GM18868 (cell line): ENCODE data around the gene MTG1.
"Not testable (repeated sequence)": the region's sequence is repeated elsewhere in the genome, so short reads cannot be mapped to it uniquely, and the experiment has no call there.

Experiments used
- ATAC-seq: cut with Tn5 transposase; IDR thresholded peaks from one replicate; pipeline ENCODE4 v1.9.1; 2021; ENCODE audit warnings: mild to moderate bottlenecking, moderate library complexity; ENCODE audit not compliant: unreplicated experiment

Gene MTG1

DNA sequence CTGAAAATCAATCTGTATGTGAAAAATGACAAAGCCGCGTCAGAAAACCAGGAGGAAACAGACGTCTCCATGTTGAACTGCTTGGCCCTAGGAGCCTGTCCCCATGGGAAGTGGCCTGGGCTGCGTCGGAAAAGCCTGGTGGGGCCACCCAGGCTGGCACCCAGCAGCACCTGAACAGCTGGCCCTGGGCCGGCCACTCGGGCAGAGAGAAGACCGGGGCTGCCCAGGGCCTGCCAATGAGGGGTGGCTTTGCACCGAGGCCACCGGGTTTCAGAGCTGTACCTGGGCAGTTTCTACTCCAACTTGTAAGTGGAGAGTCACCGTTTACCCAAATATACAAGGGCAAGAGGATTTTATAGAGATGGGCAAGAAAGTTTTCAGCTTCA lies 35.0 kb upstream of the MTG1 start:
- ATAC-seq: no peak

DNA sequence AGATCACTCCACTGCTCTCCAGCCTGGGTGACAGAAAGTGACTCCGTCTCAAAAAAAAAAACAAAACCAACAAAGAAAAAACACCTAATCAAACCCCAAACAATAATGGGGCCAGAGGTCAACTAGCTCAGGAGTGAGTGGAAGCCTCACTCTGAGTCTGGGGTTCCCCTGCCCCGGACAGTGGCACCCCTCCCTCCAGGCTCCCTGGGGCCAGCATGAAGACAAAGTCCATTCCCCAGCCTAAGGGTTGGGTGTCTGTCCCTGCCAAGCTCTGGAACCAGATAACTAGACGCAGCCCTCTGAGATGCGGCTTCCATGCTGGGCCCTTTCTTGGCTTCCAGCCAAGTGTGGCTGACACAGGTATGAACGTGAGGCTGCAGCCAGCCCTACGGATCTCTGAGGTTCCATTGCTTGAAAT lies 34.4 kb upstream of the MTG1 start:
- no peak for ATAC-seq

DNA sequence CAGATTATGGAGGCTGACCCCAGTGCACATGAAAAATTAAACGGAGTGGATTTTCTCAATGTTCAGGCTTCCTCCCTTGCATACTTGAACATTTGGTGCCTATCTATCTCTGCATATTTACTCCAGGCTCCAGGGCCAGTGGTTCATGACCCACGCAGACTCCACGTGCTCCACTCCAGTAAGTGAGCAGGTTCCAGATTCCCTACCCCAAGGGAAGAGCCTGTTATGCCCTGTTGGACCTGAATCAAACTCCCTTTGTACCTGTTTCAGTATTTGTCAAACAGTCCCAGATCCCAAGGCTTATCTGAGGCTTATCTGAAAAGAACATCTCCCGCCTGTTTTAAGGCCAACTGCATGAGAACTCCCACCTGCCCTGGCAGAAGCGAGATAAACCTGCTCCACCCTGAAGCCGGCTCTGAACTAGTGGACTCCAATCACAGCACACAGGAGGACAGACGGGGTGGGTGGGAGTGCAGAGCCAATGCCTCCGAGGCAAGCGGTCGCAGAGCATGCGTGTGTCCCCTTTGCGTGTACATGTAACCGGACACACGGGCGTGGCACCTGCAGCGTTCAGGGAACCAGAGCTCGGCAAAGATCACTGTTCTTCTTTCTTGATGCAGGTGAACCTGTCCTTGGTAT lies 33.9 kb upstream of the MTG1 start:
- ATAC-seq: no peak

DNA sequence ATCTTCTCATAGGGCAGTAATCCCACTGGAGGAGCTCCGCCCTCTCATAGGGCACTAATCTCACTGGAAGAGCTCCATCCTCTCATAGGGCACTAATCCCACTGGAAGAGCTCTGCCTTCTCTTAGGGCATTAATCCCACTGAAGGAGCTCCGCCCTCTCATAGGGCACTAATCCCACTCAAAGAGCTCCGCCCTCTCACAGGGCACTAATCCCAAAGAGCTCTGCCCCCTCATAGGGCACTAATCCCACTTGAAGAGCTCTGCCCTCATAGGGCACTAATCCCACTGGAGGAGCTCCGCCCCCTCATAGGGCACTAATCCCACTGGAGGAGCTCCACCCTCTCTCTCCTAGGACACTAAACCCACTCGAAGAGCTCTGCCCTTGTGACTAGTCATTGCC lies 32.7 kb upstream of the MTG1 start:
- no peak for ATAC-seq

DNA sequence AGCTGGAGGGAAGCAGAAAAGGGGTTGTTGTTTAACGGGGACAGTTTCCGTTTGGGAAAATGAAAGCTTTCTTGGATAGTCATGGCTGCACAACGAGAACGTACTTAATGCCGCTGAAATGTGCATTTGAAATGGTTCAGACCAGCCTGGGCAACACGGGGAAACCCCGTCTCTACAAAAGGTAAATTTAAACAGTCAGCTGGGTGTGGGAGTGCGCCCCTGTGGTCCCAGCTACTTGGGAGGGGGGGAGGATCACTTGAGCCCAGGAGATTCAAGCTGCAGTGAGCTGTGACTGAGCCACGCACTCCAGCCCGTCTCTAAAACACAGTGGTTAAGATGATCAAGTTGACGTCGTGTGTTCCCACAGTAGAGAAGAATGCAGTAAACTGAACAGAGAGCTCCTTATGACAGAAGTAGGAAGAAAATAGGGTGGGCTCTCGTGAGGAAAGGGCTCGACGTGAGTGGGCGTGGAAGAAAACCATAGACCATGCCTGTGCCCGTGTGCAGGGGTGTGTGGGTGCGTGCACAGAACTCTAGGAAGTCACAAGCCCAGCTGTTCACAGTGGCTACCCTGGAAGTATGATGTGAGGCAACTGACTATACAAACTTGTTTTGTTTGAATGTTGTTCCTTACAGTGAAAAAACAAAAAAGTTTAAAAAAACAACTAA lies 32.0 kb upstream of the MTG1 start:
- peak; percentile 33 for ATAC-seq

DNA sequence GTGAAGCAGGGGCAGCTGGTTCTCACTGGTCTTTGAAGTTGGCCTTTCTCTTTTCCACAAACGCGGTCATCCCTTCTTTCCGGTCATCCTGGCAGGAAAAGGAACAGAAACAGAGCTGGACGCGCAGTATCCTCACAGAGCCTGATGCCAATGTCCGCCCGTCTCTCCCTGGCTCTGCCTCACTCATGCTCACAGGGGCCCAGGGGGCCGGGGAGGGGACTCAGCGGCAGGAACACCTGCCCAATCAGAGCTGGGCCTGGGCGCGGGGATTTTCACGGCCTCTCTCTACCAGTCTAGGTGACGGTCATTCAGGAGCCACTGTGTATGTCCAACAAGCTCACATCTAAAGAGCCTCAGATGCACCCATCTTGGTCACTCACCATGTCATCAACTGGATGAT lies 31.1 kb upstream of the MTG1 start:
- no peak for ATAC-seq

DNA sequence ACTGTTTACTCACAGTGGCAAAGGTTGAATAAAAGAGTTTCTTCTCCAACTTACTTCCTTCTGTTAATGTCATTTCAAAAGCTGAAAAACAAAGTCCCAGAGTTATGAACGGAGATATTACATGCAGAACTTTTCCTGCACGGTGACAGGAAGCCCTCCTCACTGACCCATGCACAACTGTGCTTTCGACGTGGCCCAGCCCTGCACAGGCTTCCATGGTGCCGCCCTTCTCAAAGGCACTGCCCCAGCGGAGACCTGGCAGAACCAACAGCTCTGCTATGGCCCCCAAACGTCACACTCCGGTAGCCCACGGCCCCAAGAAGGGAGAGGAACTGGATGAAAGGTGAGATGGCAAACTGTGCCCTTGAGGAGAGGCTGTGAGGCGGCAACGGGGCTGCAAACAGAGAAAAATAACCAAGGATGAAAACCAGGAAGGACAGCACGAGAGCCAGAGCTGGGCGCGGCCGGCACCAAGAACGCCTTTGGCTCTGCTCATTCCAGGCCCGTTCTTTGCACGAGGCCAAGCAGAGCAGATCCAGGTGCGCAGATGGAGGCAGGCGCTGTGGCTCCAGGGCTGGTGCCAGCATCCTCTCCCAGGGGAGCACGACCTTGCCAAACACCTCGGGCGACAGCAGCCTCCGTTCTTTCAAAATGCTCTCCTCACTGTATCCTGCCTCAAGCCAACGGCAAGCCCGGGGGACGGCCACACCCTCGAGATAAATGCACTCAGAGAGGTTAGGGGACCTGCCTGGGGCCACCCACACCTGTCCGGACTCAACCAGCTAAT lies 29.1 kb upstream of the MTG1 start:
- ATAC-seq: no peak

DNA sequence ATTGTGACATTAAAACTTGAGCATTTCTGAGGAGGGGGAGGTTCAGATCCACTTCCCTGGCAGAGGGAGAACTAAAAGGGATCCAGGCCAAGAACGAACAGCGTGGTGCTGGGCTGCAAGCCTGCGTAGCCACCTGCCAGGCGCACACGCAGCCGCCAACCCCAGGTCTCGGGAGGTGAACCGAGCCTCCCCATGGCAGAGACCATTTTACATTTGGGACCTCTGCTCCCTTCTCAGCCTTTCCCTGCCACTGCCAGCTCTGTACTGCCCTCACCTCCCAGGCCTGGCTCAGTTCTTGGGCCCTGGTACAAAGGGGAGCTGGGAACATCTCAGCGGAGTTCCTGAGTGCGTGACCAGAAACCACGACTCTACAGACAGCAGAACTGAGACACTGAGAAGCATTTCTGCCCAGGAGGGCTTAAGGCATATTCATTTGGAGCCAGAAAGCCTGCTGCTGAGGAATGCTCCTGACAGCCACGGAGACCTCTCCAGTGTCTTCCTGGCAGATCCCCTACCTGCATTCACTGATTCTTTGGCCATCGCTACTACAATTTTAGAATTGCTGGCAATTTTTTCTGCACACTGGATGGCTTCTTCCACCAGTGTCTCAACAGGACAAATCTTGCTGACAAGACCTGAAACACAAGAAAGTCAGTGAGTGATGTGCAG lies 28.4 kb upstream of the MTG1 start:
- ATAC-seq: no peak

DNA sequence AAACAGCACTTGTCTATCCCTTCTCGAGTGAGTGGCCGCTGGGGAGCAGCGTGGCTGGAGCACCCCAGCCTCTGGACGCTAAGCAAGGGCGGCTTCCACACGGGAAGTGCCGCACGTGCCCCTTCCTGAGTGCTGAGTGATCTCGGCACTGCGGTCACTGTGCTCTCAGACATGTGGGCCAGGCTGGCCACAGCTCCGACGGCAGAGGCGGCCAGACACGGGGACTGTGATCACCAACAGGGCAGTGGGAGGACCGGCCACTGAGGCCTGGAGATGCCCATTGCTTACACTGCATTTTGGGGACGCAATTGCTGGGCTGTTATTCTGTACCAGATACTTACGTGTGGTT lies 27.9 kb upstream of the MTG1 start:
- no peak for ATAC-seq

DNA sequence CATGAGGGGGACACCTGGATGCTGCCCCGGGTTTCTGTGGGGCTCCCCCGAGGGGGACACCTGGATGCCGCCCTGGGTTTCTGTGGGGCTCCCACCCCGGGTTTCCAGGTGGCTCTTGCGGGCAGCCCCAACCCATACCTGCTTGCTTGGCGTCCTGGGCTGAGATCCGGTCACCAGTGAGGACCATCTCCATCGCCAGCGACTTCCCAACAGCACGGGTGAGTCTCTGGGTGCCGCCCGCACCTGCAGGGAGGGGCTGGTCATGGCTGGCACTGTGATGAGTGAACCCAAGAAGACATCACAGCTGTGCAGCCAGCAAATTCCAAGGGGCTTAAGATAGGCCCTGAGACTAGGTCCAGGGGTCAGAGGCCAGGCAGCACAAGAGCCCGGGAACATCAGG lies 27.2 kb upstream of the MTG1 start:
- no peak for ATAC-seq

DNA sequence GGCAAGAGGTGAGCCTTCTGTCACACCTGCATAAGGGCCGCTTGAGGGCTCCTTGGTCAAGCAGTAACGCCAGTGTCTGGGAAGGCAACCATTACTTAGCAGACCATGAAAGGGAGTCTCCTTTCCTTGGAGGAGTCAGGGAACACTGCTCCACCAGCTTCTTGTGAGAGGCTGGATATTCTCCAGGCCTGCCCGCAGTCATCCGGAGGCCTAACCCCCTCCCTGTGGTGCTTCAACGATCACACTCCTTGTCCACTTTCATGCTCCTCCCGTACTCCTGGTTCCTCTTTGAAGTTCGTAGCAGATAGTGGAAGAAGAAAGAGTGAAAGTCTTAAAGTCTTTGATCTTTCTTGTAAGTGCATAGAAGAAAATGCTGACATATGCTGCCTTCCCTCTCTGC lies 26.5 kb upstream of the MTG1 start:
- ATAC-seq: not testable (repeated sequence)

DNA sequence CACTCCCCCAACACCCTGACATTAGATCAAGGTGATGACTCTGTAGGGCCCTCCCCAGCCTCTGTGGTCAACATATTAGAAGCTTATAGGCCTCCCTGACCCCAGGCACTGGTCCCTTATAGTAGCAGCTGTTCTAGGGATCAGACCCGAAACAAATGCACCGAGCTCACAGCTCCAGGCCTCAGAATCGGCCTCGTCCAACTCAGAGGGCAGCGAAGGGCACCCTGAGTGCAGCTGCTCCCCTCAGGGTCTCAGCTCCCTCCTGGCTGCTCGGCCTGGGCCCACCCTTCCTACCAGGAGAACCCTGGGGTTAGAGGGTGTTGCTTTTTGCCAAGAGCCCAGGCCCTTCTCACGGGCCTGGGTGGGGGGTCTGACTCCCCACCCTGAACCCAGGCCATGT lies 25.8 kb upstream of the MTG1 start:
- ATAC-seq: no peak

DNA sequence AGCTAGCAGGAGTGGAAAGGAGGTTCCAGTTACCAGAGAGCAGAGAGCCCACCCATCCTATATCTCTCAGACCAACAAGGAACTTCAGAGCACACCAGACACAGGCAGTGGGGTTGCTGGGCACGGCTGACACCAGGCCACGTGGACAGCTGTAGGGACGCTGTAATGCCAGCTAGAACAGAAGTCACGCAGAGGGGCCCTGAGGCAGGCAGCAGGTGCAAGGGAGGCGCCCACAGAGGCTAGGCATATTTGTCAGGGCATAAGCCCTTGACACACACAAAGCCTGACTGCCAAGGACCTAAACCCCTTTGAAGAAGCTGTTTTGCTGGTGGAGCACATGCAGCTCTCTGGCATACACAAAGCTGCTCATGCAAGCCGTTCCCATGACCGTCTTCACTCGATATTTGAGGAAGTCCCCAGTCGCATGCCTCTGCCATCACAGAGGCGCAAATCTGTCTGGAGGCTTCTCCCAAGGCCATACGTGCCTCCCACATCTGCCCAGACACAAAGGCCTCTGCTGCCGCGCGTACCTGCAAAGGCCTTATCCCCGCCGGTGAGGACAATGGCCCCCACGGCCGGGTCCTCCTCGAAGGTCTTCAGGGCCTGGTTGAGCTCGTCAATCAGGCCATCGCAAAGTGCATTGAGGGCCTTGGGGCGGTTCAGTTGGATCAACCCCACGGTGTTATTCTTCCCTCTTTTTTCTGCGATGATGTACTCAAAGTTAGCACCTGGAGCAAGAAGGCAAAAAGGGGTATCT lies 23.7 kb upstream of the MTG1 start:
- ATAC-seq: no peak

DNA sequence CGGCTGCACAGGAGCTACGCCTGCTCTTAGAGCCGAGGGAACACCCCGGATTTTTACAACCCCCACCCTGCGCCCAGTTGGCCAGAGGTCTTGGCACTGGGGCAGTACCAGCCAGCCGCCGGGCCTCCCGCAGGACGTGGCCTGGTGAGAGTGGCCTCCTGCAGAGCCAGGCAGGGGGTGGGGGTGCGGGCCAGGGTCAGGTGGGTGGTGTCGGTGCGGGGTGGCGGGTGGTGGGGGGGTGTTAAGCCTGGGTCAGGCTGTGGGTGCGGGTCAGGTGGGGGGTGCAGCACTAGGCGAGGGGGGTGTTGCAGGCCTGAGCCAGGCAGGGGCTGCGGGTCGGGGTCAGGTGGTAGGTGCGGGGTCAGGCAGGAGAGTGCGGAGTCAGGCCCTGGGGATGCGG lies 21.4 kb upstream of the MTG1 start:
- no peak for ATAC-seq

DNA sequence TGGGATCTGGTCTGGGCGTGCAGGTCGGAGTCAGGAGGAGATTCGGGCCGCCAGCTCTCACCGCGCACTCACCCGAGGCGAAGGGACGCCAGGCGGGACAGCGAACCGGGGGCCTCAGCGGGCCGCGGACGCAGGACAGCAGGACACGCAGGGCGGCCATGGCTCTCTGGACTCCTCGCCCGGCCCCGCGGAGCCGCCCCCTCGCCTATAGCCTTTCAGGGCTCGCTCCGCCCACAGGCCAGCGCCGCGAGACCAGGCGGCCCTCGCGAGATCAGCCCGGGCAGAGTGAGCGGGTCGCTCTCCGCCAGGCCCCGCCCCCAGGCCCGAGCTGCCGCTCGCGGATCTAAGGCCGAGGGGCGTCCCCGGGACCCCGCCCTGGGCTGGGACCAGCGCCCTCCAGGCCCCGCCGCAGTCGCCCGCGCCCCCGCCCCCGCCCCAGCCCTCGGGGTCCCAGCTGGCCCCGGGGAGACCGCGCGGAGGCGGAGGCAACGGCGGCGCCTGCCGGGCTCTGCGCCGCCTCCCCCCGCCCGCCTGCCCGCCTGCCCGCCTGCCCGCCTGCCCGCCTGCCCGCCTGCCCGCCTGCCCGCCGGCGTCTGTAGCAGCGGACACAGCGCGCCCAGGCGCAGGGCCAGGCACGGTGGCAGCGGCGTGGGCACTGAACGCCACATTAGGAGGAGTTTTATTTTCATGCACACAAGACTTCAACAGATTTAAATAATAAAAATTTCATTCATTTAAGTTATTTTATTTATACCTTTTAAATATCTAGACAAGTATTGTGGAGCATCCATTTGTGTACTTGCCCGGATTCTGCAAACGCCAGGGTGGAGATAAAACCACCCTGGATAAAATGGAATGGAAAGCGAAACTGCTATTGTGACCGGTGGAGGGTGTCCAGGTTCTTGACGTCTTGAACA lies 20.5 kb upstream of the MTG1 start, which contains the start of gene ECHS1:
ECHS1 (minus strand) TSS at position 181 of the 917 bp plus-strand sequence; CDS start at position 160, 21 bp downstream.
- peak; percentile 97 for ATAC-seq

DNA sequence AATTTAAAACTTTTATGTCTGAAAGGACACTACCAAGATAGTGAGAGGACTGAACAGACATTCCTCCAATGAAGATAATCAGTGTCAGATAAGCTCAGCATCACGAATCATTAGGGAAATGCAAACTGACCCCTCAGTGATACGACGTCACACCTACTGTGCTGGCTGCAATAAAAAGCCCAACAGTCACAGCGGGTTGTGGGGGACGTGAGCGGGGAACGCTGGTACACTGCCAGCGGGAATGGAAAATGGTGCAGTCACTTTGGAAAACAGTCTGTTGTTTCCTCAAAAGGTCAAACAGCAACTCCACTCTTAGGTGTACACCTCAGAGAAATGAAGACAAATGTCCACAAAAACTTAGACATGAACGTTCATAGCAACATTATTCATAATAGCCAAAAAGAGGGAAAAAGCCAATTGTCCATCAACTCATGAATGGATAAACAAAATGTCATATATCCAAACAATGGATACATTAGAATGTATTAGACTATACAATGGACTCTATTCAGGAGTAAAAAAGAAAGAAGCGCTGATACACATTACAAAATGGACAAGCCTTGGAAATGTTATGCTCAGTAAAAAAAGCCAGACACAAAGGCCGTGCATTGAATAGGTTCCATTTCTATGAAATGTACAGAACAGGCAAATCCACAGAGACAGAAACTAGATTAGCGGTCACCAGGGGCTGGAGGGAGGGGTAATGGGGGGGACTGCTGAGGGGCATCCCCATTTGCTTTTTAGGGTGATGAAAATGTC lies 18.4 kb upstream of the MTG1 start:
- ATAC-seq: no peak

DNA sequence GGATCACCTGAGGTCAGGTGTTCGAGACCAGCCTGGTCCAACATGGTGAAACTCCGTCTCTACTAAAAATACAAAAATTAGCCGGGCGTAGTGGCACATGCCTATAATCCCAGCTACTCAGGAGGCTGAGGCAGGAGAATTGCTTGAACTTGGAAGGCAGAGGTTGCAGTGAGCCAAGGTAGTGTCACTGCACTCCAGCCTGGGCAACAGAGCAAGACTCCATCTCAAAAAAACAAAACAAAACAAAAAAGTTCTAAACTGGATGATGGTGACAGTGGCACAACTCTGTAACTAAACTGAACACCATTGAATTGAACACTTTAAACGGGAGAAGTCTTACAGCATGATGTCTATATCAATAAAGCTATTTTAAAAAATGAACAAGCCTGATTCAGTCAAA lies 17.8 kb upstream of the MTG1 start:
- ATAC-seq: not testable (repeated sequence)

DNA sequence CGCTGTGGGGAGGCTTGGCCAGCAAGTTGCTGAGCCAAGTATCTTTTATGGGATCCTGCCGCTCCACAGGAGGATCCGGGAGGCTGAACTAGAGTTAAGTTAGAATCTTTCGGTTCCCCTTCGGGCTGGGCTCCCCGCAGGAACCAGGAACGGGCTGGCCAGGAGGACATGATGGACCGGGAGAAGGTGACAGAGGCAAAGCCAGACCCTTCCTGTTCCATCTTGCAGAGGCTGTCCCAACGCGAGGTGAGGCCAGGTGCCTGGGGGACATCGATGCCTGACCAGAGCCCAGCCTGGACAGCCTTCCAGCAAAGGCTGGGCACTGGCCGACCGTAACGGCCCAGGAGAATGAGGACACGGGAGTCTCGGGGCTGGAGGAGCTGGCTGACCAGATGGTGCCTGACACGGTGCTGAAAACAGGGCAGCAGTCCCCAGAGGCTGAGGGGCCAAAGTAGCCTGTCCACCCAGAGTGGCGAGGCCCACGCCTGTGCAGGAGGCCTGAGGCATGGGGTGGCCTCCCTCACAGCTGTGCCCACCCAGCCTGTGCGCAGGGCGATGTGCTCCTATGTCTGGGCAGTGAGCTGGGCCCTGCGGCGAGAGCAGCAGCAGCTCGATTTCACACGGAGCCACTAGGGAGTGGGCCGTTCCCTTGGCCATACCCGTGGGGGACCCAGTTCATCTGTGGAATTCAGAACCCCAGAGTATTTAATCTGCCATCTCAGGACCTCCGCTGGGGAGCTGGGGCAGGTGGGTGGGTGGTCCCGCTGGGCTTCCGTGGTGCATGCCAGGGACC lies 16.7 kb upstream of the MTG1 start:
- no peak for ATAC-seq
